Epithelial cell of alveolus of lung (primary cell): ENCODE data around the gene GPR82. TPM values are rescaled to one million over a fixed set of nuclear protein-coding genes. Genes with fewer than 3 reads are reported as not detected.

ENCODE experiments used
- total RNA-seq: library from RNA; depleted of rRNA; stranded (reverse); fragments of >200 nt; gene quantifications from 2 replicates; pipeline ENCODE4 v1.2.1, GENCODE V29; 2015

GPR82 gene, protein sequence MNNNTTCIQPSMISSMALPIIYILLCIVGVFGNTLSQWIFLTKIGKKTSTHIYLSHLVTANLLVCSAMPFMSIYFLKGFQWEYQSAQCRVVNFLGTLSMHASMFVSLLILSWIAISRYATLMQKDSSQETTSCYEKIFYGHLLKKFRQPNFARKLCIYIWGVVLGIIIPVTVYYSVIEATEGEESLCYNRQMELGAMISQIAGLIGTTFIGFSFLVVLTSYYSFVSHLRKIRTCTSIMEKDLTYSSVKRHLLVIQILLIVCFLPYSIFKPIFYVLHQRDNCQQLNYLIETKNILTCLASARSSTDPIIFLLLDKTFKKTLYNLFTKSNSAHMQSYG
- not detected in 2 replicates for total RNA-seq

DNA sequence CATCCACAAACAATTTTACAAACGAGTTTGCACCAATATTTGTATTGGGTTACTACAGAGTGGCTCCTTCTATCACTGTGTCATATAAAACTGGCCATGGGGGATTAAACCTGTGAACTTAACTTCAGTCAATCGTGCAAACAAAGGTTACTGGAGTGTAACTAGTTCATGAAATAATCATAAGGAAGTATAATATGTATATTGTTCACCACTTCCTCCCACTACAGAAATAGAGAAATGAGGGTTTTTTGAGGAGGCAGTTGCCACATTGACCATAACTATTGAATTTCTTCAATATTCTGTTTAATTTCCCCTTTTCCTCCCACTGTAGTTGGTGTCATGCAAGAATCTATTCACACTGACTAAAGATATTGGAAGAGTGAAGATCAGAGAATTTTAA, at the start of gene GPR82:
Gene GPR82 (plus strand): TSS at position 356 of the 400 bp plus-strand sequence. CDS start 2,846 bp downstream, outside the sequence.

DNA sequence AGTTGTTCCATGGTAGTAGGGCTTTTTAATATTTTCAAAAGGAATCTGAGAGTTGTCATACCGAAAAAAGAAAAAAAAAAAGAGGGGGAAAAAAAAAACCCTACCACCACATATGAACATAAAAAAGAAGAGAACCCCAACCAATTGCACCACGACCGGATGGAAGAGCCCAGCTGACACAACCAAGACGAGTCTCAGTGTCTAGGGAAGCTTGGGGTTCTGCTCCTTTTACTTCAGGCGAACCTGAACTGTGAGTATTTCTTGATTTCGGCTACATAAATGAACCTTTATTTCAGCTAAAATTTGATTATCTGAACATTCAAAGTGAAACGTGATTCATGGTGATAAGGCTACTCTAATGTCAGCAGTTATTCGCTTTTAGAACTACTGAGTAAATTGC, 35.1 kb upstream of the GPR82 start, which contains the start of gene GPR34:
Gene GPR34 (plus strand): TSS at position 139 of the 400 bp plus-strand sequence. CDS start 6,661 bp downstream, outside the sequence.

Other genes with a start within 250 kb of the GPR82 start
- gene GPR34, start 35.2 kb upstream of the GPR82 start, total RNA-seq, result not detected in 2 replicates
- 24.8 and 142 TPM in 2 replicates for gene CASK, start 199.4 kb downstream of the GPR82 start, total RNA-seq